Astrocyte (in vitro differentiated cells and primary cell): ENCODE data around the gene ZNF609.

Source experiments
- EZH2 ChIP-seq: IDR thresholded peaks from 2 replicates; pipeline ENCODE4 v1.6.1; 2012; ENCODE audit warnings: mild to moderate bottlenecking, low read length, inconsistent platforms; ENCODE audit not compliant: insufficient read depth
- TF ChIP-seq, protein P1 (sequence below): IDR thresholded peaks from 2 replicates; pipeline ENCODE4 v1.5.1; 2011; ENCODE audit warnings: low read depth, mild to moderate bottlenecking, inconsistent platforms, low read length, moderate library complexity; ENCODE audit not compliant: insufficient read depth

GRCh38 chr15:64453689-64454037, 6.7 kb upstream of the ZNF609 start:
- TF ChIP-seq, protein P1, sequence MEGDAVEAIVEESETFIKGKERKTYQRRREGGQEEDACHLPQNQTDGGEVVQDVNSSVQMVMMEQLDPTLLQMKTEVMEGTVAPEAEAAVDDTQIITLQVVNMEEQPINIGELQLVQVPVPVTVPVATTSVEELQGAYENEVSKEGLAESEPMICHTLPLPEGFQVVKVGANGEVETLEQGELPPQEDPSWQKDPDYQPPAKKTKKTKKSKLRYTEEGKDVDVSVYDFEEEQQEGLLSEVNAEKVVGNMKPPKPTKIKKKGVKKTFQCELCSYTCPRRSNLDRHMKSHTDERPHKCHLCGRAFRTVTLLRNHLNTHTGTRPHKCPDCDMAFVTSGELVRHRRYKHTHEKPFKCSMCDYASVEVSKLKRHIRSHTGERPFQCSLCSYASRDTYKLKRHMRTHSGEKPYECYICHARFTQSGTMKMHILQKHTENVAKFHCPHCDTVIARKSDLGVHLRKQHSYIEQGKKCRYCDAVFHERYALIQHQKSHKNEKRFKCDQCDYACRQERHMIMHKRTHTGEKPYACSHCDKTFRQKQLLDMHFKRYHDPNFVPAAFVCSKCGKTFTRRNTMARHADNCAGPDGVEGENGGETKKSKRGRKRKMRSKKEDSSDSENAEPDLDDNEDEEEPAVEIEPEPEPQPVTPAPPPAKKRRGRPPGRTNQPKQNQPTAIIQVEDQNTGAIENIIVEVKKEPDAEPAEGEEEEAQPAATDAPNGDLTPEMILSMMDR: no peak
- no peak for TF ChIP-seq EZH2
